ENCODE measurements around the gene TOMM20L.

DNA sequence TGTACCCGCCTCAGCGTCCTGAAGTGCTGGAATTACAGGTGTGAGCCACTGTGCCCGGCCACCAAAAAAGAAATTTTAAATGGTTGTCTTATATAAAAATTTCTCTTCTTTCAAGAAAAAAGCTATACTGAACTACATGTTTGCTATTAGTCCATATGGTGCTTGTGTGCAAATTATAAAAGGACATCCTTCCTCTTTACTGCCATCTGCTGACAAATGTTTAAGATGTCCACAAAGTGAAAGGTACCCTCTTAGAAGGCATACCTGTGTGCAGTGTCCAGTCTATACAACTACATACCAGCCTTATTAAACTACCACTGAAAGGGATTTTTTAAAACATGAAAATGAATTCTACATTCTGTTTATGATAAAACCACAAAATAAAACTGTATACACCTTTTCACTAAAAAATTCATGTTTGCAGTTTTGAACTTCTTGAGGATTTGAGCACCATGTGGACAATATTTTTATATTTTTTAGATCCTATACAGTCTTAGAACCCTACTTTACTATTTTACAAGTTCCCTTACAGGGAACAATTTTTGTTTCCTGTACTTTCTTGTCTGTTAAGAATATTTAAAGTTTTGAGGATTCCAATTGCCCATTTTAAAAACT lies 32.8 kb upstream of the TOMM20L start:
- TF ChIP-seq, protein P1, sequence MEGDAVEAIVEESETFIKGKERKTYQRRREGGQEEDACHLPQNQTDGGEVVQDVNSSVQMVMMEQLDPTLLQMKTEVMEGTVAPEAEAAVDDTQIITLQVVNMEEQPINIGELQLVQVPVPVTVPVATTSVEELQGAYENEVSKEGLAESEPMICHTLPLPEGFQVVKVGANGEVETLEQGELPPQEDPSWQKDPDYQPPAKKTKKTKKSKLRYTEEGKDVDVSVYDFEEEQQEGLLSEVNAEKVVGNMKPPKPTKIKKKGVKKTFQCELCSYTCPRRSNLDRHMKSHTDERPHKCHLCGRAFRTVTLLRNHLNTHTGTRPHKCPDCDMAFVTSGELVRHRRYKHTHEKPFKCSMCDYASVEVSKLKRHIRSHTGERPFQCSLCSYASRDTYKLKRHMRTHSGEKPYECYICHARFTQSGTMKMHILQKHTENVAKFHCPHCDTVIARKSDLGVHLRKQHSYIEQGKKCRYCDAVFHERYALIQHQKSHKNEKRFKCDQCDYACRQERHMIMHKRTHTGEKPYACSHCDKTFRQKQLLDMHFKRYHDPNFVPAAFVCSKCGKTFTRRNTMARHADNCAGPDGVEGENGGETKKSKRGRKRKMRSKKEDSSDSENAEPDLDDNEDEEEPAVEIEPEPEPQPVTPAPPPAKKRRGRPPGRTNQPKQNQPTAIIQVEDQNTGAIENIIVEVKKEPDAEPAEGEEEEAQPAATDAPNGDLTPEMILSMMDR (conservative IDR thresholded peaks at IDR 0.05) = peak; percentile 53
- TF ChIP-seq EZH2 (IDR thresholded peaks at IDR 0.05; ENCODE audit: low read depth) = no peak
